Measurements from ENCODE around the gene CREBBP. TPM values are rescaled to one million over a fixed set of nuclear protein-coding genes. Genes with fewer than 3 reads are reported as not detected.
A peak's percentile ranks its signal among the peaks of the same experiment; 100 is the strongest.

Gene CREBBP
- total and polyA plus RNA-seq, 9 of the 15 experiments (the other 6 are each of a cell fraction or from before 2014, with no cell fraction given): 0.70 to 24.8 (median 5.6) TPM

DNA sequence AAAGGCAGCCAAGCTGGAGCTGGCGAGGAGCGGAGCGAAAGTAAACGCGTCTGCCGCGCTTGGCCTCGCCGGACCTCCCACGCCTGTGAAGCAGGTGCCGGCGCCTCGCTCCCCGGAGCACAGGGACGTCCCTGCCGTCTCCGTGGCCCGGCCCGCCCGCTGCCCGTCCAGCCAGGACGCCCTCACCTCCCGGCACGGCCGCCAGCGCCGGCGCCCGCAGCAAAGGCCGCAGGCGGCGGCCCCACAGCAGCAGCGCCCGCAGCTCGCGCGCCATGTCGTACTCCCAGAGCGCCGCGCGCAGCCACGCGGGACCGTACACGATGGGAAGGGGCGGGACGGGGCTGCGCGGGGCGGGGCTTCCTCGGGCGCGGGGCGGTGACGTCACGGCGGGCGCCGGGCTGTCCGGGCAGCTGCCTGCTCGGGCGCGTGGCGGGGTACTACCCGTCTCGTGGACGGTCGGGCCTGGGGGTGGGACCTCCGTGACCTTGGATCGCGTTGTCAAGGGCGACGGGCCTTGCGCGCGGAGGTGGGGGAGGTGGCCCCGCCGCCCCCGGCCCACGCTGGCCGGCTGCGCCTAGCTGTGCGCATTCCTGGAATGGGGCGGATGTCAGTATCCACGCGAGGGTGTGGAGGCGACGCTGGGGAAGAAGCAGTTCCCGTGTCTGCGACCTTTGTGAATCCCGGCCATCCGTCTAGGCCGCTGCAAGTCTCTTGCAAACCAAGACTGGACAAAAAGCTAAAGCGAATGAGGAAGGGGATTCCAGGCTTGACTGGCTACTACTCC is 163.1 kb downstream of the CREBBP start, which contains the start of gene TRAP1 (continued):
- TF ChIP-seq BHLHE40 (IDR thresholded peaks at IDR 0.05; ENCODE audit: low read length) (peak; percentile 0; the same call in 1 of the 2 replicates), CTBP1 (IDR thresholded peaks at IDR 0.05; ENCODE audit: borderline replicate concordance) (peak; percentile 74), MYC (IDR thresholded peaks at IDR 0.05; ENCODE audit: low read depth, low read length) (peak; percentile 98), MYC (CRISPR knock-in tag; IDR thresholded peaks at IDR 0.05; ENCODE audit: borderline replicate concordance, low read depth) (peak; percentile 7; the same call in 1 of the 2 replicates), E4F1 (CRISPR knock-in tag; IDR thresholded peaks at IDR 0.05; ENCODE audit: borderline replicate concordance) (no peak), CUX1 (CRISPR knock-in tag; IDR thresholded peaks at IDR 0.05) (no peak), PCBP1 (IDR thresholded peaks at IDR 0.05; ENCODE audit: low read depth, low read length, poor library complexity, severe bottlenecking) (peak; percentile 88), MED1 (CRISPR knock-in tag; IDR thresholded peaks at IDR 0.05; ENCODE audit: borderline replicate concordance) (no peak), FOS (IDR thresholded peaks at IDR 0.05; ENCODE audit: extremely low read depth, insufficient read length) (no peak), HDAC8 (tag; IDR thresholded peaks at IDR 0.05) (peak; percentile 65; the same call in 1 of the 2 replicates), ZNF584 (CRISPR knock-in tag; IDR thresholded peaks at IDR 0.05; ENCODE audit: low read depth) (0 out of 2 replicates have a peak, but pooled peaks have one; percentile 5), ADNP (tag; IDR thresholded peaks at IDR 0.05) (no peak), NFATC3 (IDR thresholded peaks at IDR 0.05) (no peak), CC2D1A (IDR thresholded peaks at IDR 0.05) (no peak)
- TF ChIP-seq, protein P1, sequence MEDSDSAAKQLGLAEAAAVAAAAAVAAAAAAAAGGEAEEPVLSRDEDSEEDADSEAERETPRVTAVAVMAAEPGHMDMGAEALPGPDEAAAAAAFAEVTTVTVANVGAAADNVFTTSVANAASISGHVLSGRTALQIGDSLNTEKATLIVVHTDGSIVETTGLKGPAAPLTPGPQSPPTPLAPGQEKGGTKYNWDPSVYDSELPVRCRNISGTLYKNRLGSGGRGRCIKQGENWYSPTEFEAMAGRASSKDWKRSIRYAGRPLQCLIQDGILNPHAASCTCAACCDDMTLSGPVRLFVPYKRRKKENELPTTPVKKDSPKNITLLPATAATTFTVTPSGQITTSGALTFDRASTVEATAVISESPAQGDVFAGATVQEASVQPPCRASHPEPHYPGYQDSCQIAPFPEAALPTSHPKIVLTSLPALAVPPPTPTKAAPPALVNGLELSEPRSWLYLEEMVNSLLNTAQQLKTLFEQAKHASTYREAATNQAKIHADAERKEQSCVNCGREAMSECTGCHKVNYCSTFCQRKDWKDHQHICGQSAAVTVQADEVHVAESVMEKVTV (CRISPR knock-in tag; IDR thresholded peaks at IDR 0.05): no peak
- TF ChIP-seq, protein P2, sequence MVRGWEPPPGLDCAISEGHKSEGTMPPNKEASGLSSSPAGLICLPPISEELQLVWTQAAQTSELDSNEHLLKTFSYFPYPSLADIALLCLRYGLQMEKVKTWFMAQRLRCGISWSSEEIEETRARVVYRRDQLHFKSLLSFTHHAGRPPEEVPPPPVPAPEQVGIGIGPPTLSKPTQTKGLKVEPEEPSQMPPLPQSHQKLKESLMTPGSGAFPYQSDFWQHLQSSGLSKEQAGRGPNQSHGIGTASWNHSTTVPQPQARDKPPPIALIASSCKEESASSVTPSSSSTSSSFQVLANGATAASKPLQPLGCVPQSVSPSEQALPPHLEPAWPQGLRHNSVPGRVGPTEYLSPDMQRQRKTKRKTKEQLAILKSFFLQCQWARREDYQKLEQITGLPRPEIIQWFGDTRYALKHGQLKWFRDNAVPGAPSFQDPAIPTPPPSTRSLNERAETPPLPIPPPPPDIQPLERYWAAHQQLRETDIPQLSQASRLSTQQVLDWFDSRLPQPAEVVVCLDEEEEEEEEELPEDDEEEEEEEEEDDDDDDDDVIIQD (CRISPR knock-in tag; IDR thresholded peaks at IDR 0.05): no peak

All from K562 (cell line).